CD14-positive monocyte (primary cell): ENCODE data around the gene CLRN3. TPM values are rescaled to one million over a fixed set of nuclear protein-coding genes. Genes with fewer than 3 reads are reported as not detected.

Experiments used
- DNase-seq, 3 donors: peaks; one replicate each; pipeline ENCODE4 v3.0.0-alpha.2; 2011 to 2022
- H2AFZ ChIP-seq: 2 replicates; pipeline ENCODE4 v1.6.0; 2012; ENCODE audit warnings: mild to moderate bottlenecking, low read depth, low read length, inconsistent platforms; ENCODE audit not compliant: insufficient read depth, poor library complexity, severe bottlenecking
- H3K27ac ChIP-seq, 2 donors: 1 replicate in 1 of 2; 2 replicates in 1 of 2; pipeline ENCODE4 v1.5.1; 2012 to 2013; ENCODE audit warnings: low read length in 2 of 2, control low read depth in 1 of 2, inconsistent platforms in 1 of 2, low read depth in 1 of 2, mild to moderate bottlenecking in 1 of 2
- H3K27me3 ChIP-seq, 2 donors: one replicate each; pipeline versions ENCODE4 v1.6.0 to v1.6.1; 2011 to 2013; ENCODE audit warnings: low read length in 2 of 2; ENCODE audit not compliant: control insufficient read depth in 2 of 2, insufficient read depth in 2 of 2
- H3K36me3 ChIP-seq, 2 donors: replicated peaks in 1 of 2; 1 replicate in 1 of 2; 2 replicates in 1 of 2; pipeline versions ENCODE4 v1.5.1 to v1.6.1; 2012 to 2013; ENCODE audit warnings: low read length in 2 of 2, control low read depth in 1 of 2, inconsistent platforms in 1 of 2, mild to moderate bottlenecking in 1 of 2; ENCODE audit not compliant: insufficient read depth in 2 of 2, control insufficient read depth in 1 of 2
- H3K4me1 ChIP-seq, 2 donors: 1 replicate in 1 of 2; 2 replicates in 1 of 2; pipeline versions ENCODE4 v1.5.1 to v1.6.1; 2012 to 2013; ENCODE audit warnings: low read length in 2 of 2, control low read depth in 1 of 2, inconsistent platforms in 1 of 2, mild to moderate bottlenecking in 1 of 2, moderate library complexity in 1 of 2; ENCODE audit not compliant: insufficient read depth in 2 of 2, control insufficient read depth in 1 of 2
- H3K4me2 ChIP-seq: replicated peaks from 2 replicates; pipeline ENCODE3; 2012; ENCODE audit warnings: low read length, moderate library complexity, mild to moderate bottlenecking; ENCODE audit not compliant: poor library complexity, severe bottlenecking; ENCODE audit errors: extremely low read depth
- H3K4me3 ChIP-seq, 3 experiments: fragments of 200-600 bp in 1 of 3; sonication (generic) in 1 of 3; replicated peaks in 1 of 3; 1 replicate in 2 of 3; 2 replicates in 1 of 3; pipeline ENCODE4 v1.5.1; 2011 to 2013; ENCODE audit warnings: low read length in 3 of 3, mild to moderate bottlenecking in 3 of 3, control low read depth in 2 of 3, low read depth in 2 of 3, inconsistent platforms in 1 of 3, moderate library complexity in 1 of 3
- H3K79me2 ChIP-seq: 2 replicates; pipeline ENCODE4 v1.6.0; 2012; ENCODE audit warnings: mild to moderate bottlenecking, control low read depth, inconsistent platforms, low read length, moderate library complexity; ENCODE audit not compliant: insufficient read depth
- H3K9ac ChIP-seq: 2 replicates; pipeline ENCODE4 v1.6.0; 2017; ENCODE audit warnings: low read length, mild to moderate bottlenecking; ENCODE audit not compliant: insufficient read depth, poor library complexity, severe bottlenecking
- H3K9me3 ChIP-seq, 2 donors: replicated peaks in 1 of 2; 1 replicate in 1 of 2; 2 replicates in 1 of 2; pipeline versions ENCODE4 v1.5.1 to v1.6.1; 2012 to 2013; ENCODE audit warnings: low read length in 2 of 2, control low read depth in 1 of 2; ENCODE audit not compliant: control insufficient read depth in 1 of 2, insufficient read depth in 1 of 2
- H4K20me1 ChIP-seq: 2 replicates; pipeline ENCODE4 v1.6.0; 2012; ENCODE audit warnings: mild to moderate bottlenecking, low read length, control low read depth, moderate library complexity; ENCODE audit not compliant: insufficient read depth
- H3K27ac Mint-ChIP-seq, 7 donors: one replicate each; pipeline ENCODE4 v1.8.0; 2020; ENCODE audit warnings: mild to moderate bottlenecking in 7 of 7, mixed read lengths in 7 of 7, moderate library complexity in 6 of 7, inconsistent platforms in 2 of 7
- H3K27me3 Mint-ChIP-seq, 3 donors: one replicate each; pipeline ENCODE4 v1.8.0; 2021 to 2022; ENCODE audit warnings: low read depth in 3 of 3, mild to moderate bottlenecking in 3 of 3, mixed read lengths in 3 of 3, moderate library complexity in 3 of 3, inconsistent platforms in 1 of 3
- H3K36me3 Mint-ChIP-seq, 2 donors: one replicate each; pipeline ENCODE4 v1.8.0; 2020; ENCODE audit warnings: mixed read lengths in 2 of 2, inconsistent platforms in 1 of 2, mild to moderate bottlenecking in 1 of 2
- H3K4me1 Mint-ChIP-seq: one replicate; pipeline ENCODE4 v1.8.0; 2020; ENCODE audit warnings: mild to moderate bottlenecking, mixed read lengths
- H3K4me3 Mint-ChIP-seq, 2 donors: one replicate each; pipeline ENCODE4 v1.8.0; 2020; ENCODE audit warnings: mild to moderate bottlenecking in 2 of 2, mixed read lengths in 2 of 2, moderate library complexity in 1 of 2
- H3K9me3 Mint-ChIP-seq, 7 donors: one replicate each; pipeline ENCODE4 v1.8.0; 2020 to 2022; ENCODE audit warnings: mixed read lengths in 7 of 7, mild to moderate bottlenecking in 6 of 7, moderate library complexity in 6 of 7, inconsistent platforms in 2 of 7
- WGBS: methylation state at CpG from one replicate; pipeline ENCODE4 v1.1.5; 2013; ENCODE audit warnings: missing lambda C conversion rate; ENCODE audit not compliant: insufficient coverage; 5-methylcytosine and 5-hydroxymethylcytosine counted together
- intact Hi-C, 2 donors: fragments of 100-400 bp; cut with micrococcal nuclease; formaldehyde crosslinking; loops; one replicate each; pipeline versions ENCODE4 v1.15.0 to v1.15.1; 2023
- polyA plus RNA-seq, 3 donors: library from polyadenylated mRNA; depleted of rRNA in 1 of 3; unstranded in 2 of 3; stranded (reverse) in 1 of 3; fragments of 300-500 nt in 2 of 3; fragments of >200 nt in 1 of 3; fragmentation: Illumina TruSeq in 2 of 3; gene quantifications; 1 replicate in 2 of 3; 2 replicates in 1 of 3; pipeline ENCODE4 v1.2.3, GENCODE V29; 2012 to 2021
- TF ChIP-seq, protein P1 (sequence below): fragments of 200-600 bp; IDR thresholded peaks from one replicate; pipeline ENCODE4 v1.8.0; 2022; ENCODE audit warnings: antibody characterized with exemption, mild to moderate bottlenecking

The CLRN3 gene
- polyA plus RNA-seq, 3 donors = 0.16 TPM; not detected in 2

DNA sequence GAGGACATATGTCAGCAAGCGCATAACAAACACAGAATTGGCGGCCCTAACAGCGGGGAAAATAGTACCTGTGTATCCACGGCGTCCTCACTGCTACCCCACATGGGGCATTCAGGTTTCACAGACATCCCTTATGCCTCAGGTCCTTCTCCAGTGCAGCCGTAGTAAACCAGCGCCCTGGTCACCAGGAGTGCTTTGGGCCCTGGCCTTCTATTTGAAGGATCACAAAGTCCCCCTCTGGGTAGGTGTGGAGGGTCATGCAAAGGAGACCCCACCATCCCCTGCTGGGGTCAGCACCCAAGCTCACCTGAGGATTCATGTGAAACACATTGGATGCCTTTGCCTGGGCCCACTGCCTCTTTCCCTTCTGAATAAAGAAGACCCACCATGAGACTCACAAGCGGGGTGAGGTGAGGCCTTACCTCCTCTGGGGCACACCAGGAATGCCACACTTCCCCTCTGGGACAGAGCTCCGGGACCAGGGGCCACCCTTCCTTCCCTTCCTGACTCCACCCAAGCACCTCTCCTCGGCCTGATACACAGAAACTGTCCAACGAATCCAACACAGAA lies 18.8 kb downstream of the CLRN3 start:
- peaks cover 53% of the 10 kb centered on the region for H3K4me1 Mint-ChIP-seq
- H3K4me1 ChIP-seq = peaks cover 29 to 30% of the 10 kb centered on the region in 2 donors
- H3K9me3 ChIP-seq = peaks cover 0 to 6% of the 10 kb centered on the region in 2 donors
- no peak overlapping the region for H2AFZ ChIP-seq
- no peak overlapping the region for H3K27ac ChIP-seq
- H3K4me3 Mint-ChIP-seq = peak overlapping the region in 1 of 2 donors; percentile 12
- WGBS = 80% methylated on average over 6 of the region's 11 CpGs
- H3K27me3 Mint-ChIP-seq = peaks cover 1 to 5% (median 4%) of the 10 kb centered on the region in 3 donors
- H3K9me3 Mint-ChIP-seq = peaks cover 5 to 12% (median 10%) of the 10 kb centered on the region in 7 donors
- H3K9ac ChIP-seq = no peak overlapping the region
- no peaks in the 10 kb centered on the region for H3K27me3 ChIP-seq
- TF ChIP-seq, protein P1, sequence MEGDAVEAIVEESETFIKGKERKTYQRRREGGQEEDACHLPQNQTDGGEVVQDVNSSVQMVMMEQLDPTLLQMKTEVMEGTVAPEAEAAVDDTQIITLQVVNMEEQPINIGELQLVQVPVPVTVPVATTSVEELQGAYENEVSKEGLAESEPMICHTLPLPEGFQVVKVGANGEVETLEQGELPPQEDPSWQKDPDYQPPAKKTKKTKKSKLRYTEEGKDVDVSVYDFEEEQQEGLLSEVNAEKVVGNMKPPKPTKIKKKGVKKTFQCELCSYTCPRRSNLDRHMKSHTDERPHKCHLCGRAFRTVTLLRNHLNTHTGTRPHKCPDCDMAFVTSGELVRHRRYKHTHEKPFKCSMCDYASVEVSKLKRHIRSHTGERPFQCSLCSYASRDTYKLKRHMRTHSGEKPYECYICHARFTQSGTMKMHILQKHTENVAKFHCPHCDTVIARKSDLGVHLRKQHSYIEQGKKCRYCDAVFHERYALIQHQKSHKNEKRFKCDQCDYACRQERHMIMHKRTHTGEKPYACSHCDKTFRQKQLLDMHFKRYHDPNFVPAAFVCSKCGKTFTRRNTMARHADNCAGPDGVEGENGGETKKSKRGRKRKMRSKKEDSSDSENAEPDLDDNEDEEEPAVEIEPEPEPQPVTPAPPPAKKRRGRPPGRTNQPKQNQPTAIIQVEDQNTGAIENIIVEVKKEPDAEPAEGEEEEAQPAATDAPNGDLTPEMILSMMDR = no peak
- H3K36me3 ChIP-seq = no peaks in the 10 kb centered on the region
- intact Hi-C loops = no loop called here
- H4K20me1 ChIP-seq = no peaks in the 10 kb centered on the region
- no peaks in the 10 kb centered on the region for H3K36me3 Mint-ChIP-seq
- H3K79me2 ChIP-seq = no peaks in the 10 kb centered on the region
- H3K27ac Mint-ChIP-seq = peak overlapping the region in 1 of 7 donors; percentile 57
- no peak for DNase-seq
- no peak overlapping the region for H3K4me3 ChIP-seq
- no peak overlapping the region for H3K4me2 ChIP-seq

DNA sequence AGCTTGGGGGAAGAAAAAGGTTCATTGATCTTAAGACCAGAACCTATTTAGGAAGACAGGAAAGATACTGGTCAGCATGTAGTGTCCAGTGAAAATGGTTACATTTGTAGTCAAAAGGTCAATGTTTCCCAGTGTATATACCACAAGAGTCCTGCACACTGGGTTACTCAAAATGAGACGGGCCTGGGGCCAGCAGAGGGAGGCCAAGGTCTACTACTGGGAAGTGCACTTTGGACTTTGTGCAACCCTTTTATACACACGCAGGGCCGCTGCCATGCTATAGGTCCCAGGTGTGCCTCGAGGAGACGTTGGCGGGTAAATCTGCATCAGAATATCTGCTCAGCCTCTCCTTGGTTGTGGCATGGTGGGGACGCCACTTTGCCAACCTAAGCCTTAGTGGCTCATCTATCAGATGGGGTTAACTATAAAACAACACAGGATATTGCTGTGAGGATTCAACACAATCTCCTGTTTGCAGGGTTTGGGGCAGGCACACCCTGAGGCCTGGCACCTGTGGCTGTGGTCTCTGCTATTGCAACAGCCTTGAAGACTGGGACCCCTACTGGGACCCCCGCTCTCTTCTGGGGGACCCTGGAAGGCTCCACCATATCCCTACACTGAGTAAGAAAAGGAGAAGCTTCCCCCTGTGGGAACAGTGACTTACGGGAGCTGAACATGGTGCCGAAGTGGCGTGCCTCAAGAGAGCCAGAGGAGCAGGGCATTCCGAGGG lies 19.7 kb downstream of the CLRN3 start:
- no peaks in the 10 kb centered on the region for H4K20me1 ChIP-seq
- intact Hi-C loops = no loop called here
- TF ChIP-seq, protein P1 = peak; percentile 56
- Mint-ChIP-seq H3K27ac (peak overlapping the region in 1 of 7 donors; percentile 74), H3K36me3 (no peaks in the 10 kb centered on the region), H3K27me3 (peaks cover 1 to 5% (median 4%) of the 10 kb centered on the region in 3 donors), H3K9me3 (peaks cover 8 to 16% (median 11%) of the 10 kb centered on the region in 7 donors), H3K4me1 (peaks cover 44% of the 10 kb centered on the region), H3K4me3 (no peak overlapping the region)
- H3K9me3 ChIP-seq = peaks cover 0 to 9% of the 10 kb centered on the region in 2 donors
- WGBS = 81% methylated on average over 5 of the region's 12 CpGs
- no peaks in the 10 kb centered on the region for H3K79me2 ChIP-seq
- no peak overlapping the region for H3K4me2 ChIP-seq
- no peaks in the 10 kb centered on the region for H3K27me3 ChIP-seq
- H2AFZ ChIP-seq = no peak overlapping the region
- H3K36me3 ChIP-seq = no peaks in the 10 kb centered on the region
- peaks cover 20% of the 10 kb centered on the region in 2 donors for H3K4me1 ChIP-seq
- peak in 2 of 3 donors; percentile 22 to 41 for DNase-seq
- no peak overlapping the region for H3K9ac ChIP-seq
- H3K27ac ChIP-seq = no peak overlapping the region
- no peak overlapping the region for H3K4me3 ChIP-seq
